Stimulated activated naive CD4-positive, alpha-beta T cell (primary cell): Measurements from ENCODE around the gene PUDP.
"Not testable (repeated sequence)": the region's sequence is repeated elsewhere in the genome, so short reads cannot be mapped to it uniquely, and the experiment has no call there.

Source experiments
- DNase-seq, 6 experiments: peaks; one replicate each; lab custom pipeline; 2025; lab: John Stamatoyannopoulos, UW

Gene PUDP

GRCh38 chrX:7026365-7026764 is 121.6 kb downstream of the PUDP start:
- not testable (repeated sequence) for DNase-seq

GRCh38 chrX:7025471-7025870 is 122.5 kb downstream of the PUDP start:
- DNase-seq = no peak

- no peak for DNase-seq
Measured at GRCh38 chrX:7024850-7025249, 123.1 kb downstream of the PUDP start.

GRCh38 chrX:7022996-7023395 is 125.0 kb downstream of the PUDP start:
- not testable (repeated sequence) for DNase-seq

GRCh38 chrX:7021991-7022390 is 126.0 kb downstream of the PUDP start:
- no peak for DNase-seq

- DNase-seq = no peak
Measured at GRCh38 chrX:7019555-7019954, 128.4 kb downstream of the PUDP start.

GRCh38 chrX:7012262-7012834 is 135.6 kb downstream of the PUDP start:
- DNase-seq = not testable (repeated sequence)

GRCh38 chrX:7010897-7011296 is 137.1 kb downstream of the PUDP start:
- DNase-seq = not testable (repeated sequence)

GRCh38 chrX:7007328-7007727 is 140.6 kb downstream of the PUDP start:
- DNase-seq = not testable (repeated sequence)
